CD4-positive, alpha-beta T cell treated with Interleukin-2 at 100 ng/mL for 4 hours (primary cell): Measurements from ENCODE around the gene RAB2B.

Source experiments
- DNase-seq: peaks from one replicate; pipeline ENCODE4 v3.0.0-alpha.2; 2020; ENCODE audit warnings: low spot score

The RAB2B gene

GRCh38 chr14:21476925-21477681, at the start of gene RAB2B, which contains the start of gene TOX4:
Gene RAB2B (minus strand): TSS chr14:21476959. CDS start chr14:21476872, 87 bp downstream.
Gene TOX4 (plus strand): TSS chr14:21477195. CDS start chr14:21477279, 84 bp downstream.
- DNase-seq, result peak; percentile 99

GRCh38 chr14:21525962-21526671, 49.4 kb upstream of the RAB2B start, which contains the start of gene SALL2:
Gene SALL2 (minus strand): TSS chr14:21526346. CDS start chr14:21526127, 219 bp downstream.
- DNase-seq, result peak; percentile 64

- DNase-seq, result no peak
Observed at GRCh38 chr14:21525571-21525961, 48.8 kb upstream of the RAB2B start.

- no peak for DNase-seq
Observed at GRCh38 chr14:21524575-21525490, 48.1 kb upstream of the RAB2B start.

GRCh38 chr14:21523203-21523602, 46.4 kb upstream of the RAB2B start:
- DNase-seq, result no peak

- no peak for DNase-seq
Observed at GRCh38 chr14:21521501-21521900, 44.7 kb upstream of the RAB2B start.

GRCh38 chr14:21520767-21521166, 44.0 kb upstream of the RAB2B start:
- DNase-seq, result no peak

- DNase-seq, result no peak
Observed at GRCh38 chr14:21518725-21519124, 42.0 kb upstream of the RAB2B start.

- DNase-seq, result no peak
Observed at GRCh38 chr14:21514341-21514740, 37.6 kb upstream of the RAB2B start.

GRCh38 chr14:21510735-21511657, 34.2 kb upstream of the RAB2B start, which contains the start of gene METTL3:
Gene METTL3 (minus strand): TSS chr14:21511340. CDS start chr14:21511223, 117 bp downstream.
- peak; percentile 96 for DNase-seq

GRCh38 chr14:21509432-21510143, 32.8 kb upstream of the RAB2B start:
- no peak for DNase-seq

GRCh38 chr14:21506557-21506956, 29.8 kb upstream of the RAB2B start:
- DNase-seq, result no peak

- peak; percentile 16 for DNase-seq
Observed at GRCh38 chr14:21505012-21505553, 28.3 kb upstream of the RAB2B start.

- DNase-seq, result no peak
Observed at GRCh38 chr14:21503376-21503775, 26.6 kb upstream of the RAB2B start.

GRCh38 chr14:21501568-21501967, 24.8 kb upstream of the RAB2B start:
- no peak for DNase-seq

- DNase-seq, result peak; percentile 68
Observed at GRCh38 chr14:21498540-21499526, 22.1 kb upstream of the RAB2B start.

GRCh38 chr14:21496453-21496852, 19.7 kb upstream of the RAB2B start:
- DNase-seq, result no peak

GRCh38 chr14:21494902-21495762, 18.4 kb upstream of the RAB2B start:
- DNase-seq, result no peak
